ENCODE data around the gene CLDN4.
"Not testable (repeated sequence)": the region's sequence is repeated elsewhere in the genome, so short reads cannot be mapped to it uniquely, and the experiment has no call there.

Gene CLDN4

GRCh38 chr7:73842067-73842976 is 11.5 kb downstream of the CLDN4 start, which contains the start of gene METTL27:
TSS of gene METTL27 (minus strand) at chr7:73842516. CDS start at chr7:73842140, 376 bp downstream.
- peak; percentile 91 for DNase-seq (ENCODE audit: low spot score)
- no peak for FAIRE-seq

- DNase-seq (ENCODE audit: low spot score): no peak
- no peak for FAIRE-seq
These were observed 13.3 kb downstream of the CLDN4 start for GRCh38 chr7:73844131-73844547.

- peak; percentile 29 for DNase-seq (ENCODE audit: low spot score)
- FAIRE-seq: no peak
These were observed 14.2 kb downstream of the CLDN4 start for GRCh38 chr7:73844848-73845460.

GRCh38 chr7:73845701-73846195 is 15.0 kb downstream of the CLDN4 start:
- FAIRE-seq; DNase-seq (ENCODE audit: low spot score): not testable (repeated sequence)

GRCh38 chr7:73847941-73848723 is 17.3 kb downstream of the CLDN4 start:
- peak; percentile 80 for FAIRE-seq
- DNase-seq (ENCODE audit: low spot score): peak; percentile 69

GRCh38 chr7:73850781-73851207 is 20.0 kb downstream of the CLDN4 start:
- FAIRE-seq: peak; percentile 93
- DNase-seq (ENCODE audit: low spot score): peak; percentile 97

- peak; percentile 100 for DNase-seq (ENCODE audit: low spot score)
- FAIRE-seq: peak; percentile 99
These were observed 20.9 kb downstream of the CLDN4 start for GRCh38 chr7:73851410-73852338.

- no peak for FAIRE-seq
These were observed 21.7 kb downstream of the CLDN4 start for GRCh38 chr7:73852500-73852899.

GRCh38 chr7:73856941-73857340 is 26.1 kb downstream of the CLDN4 start:
- FAIRE-seq (no peak), DNase-seq (ENCODE audit: low spot score) (no peak)

More at GRCh38 chr7:73852500-73852899, 21.7 kb downstream of the CLDN4 start:
- DNase-seq (ENCODE audit: low spot score): no peak

GRCh38 chr7:73858807-73859206 is 28.0 kb downstream of the CLDN4 start:
- FAIRE-seq (no peak), DNase-seq (ENCODE audit: low spot score) (no peak)

- FAIRE-seq (no peak), DNase-seq (ENCODE audit: low spot score) (no peak)
These were observed 30.1 kb downstream of the CLDN4 start, which contains the start of gene TMEM270 for GRCh38 chr7:73860859-73861258. TSS of gene TMEM270 (plus strand) at chr7:73861159. CDS start at chr7:73861195, 36 bp downstream.

GRCh38 chr7:73861305-73861704 is 30.5 kb downstream of the CLDN4 start:
- no peak for DNase-seq (ENCODE audit: low spot score)
- FAIRE-seq: no peak

GRCh38 chr7:73864981-73865711 is 34.4 kb downstream of the CLDN4 start:
- FAIRE-seq: no peak

GRCh38 chr7:73865738-73866445 is 35.1 kb downstream of the CLDN4 start:
- FAIRE-seq: no peak
- peak; percentile 13 for DNase-seq (ENCODE audit: low spot score)

More at GRCh38 chr7:73864981-73865711, 34.4 kb downstream of the CLDN4 start:
- no peak for DNase-seq (ENCODE audit: low spot score)

GRCh38 chr7:73866446-73866767 is 35.6 kb downstream of the CLDN4 start:
- DNase-seq (ENCODE audit: low spot score) (no peak), FAIRE-seq (no peak)

- FAIRE-seq: no peak
- no peak for DNase-seq (ENCODE audit: low spot score)
These were observed 38.4 kb downstream of the CLDN4 start for GRCh38 chr7:73869011-73869798.

- DNase-seq (ENCODE audit: low spot score): no peak
- FAIRE-seq: no peak
These were observed 39.3 kb downstream of the CLDN4 start for GRCh38 chr7:73870041-73870492.
